Lower lobe of right lung (tissue), 2 donors: ENCODE measurements around the gene MDGA2. TPM values are rescaled to one million over a fixed set of nuclear protein-coding genes. Genes with fewer than 3 reads are reported as not detected.

Experiments used
- ATAC-seq, 2 donors: fragments of 200-7000 bp; cut with Tn5 transposase; one replicate each; pipeline ENCODE4 v1.9.1; 2020 to 2022; ENCODE audit warnings: mild to moderate bottlenecking in 2 of 2, moderate library complexity in 2 of 2
- DNase-seq: peaks from one replicate; pipeline ENCODE4 v3.0.0-alpha.2; 2020
- H3K27ac ChIP-seq: fragments of 200-600 bp; one replicate; pipeline ENCODE4 v1.8.0; 2022
- H3K27me3 ChIP-seq: fragments of 200-600 bp; one replicate; pipeline ENCODE4 v1.8.0; 2022; ENCODE audit warnings: low read depth
- H3K36me3 ChIP-seq: fragments of 200-600 bp; one replicate; pipeline ENCODE4 v1.8.0; 2022; ENCODE audit warnings: mild to moderate bottlenecking
- H3K4me1 ChIP-seq: fragments of 200-600 bp; one replicate; pipeline ENCODE4 v1.8.0; 2022
- H3K4me3 ChIP-seq: fragments of 200-600 bp; one replicate; pipeline ENCODE4 v1.8.0; 2022; ENCODE audit warnings: mild to moderate bottlenecking
- H3K9me3 ChIP-seq: fragments of 200-600 bp; one replicate; pipeline ENCODE4 v1.8.0; 2022
- intact Hi-C: fragments of 100-400 bp; cut with DNase I; formaldehyde crosslinking; loops from one replicate; pipeline ENCODE4 v1.11.0; 2022
- total RNA-seq: library from RNA; stranded (reverse); fragmentation: NEBNext Ultra II Directional; extraction: Animal tissue kit (Norgen Biotek cat#: 25700); gene quantifications from one replicate; pipeline ENCODE4 v1.2.1, GENCODE V29; 2021
- TF ChIP-seq, protein P1 (sequence below): fragments of 200-600 bp; IDR thresholded peaks from one replicate; pipeline ENCODE4 v1.8.0; 2022; ENCODE audit warnings: antibody characterized with exemption, mild to moderate bottlenecking
- donor health status: DM: no; HTN: yes; CAD: no; lungs with severe emphysema.

The MDGA2 gene
- total RNA-seq, 1 donor from 2014 or later: 0.24 TPM

DNA sequence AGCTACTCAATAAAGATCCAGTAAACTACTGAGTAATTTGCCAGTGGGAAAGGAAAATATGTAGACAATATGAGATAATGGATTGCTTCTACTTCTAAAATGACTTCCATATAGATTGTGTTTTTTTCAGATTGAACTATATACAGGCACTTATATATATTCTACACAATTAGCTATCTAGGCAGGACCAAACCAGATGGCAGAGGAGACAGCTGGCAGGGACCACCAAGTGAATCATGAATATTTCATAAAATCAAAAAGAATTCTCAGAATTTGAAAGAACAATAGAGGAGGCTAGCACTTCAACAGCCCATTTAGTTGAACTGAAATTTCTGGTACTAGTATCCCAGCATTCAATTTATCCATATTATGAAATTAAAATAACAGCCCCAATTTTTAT, 685.8 kb downstream of the MDGA2 start:
- TF ChIP-seq, protein P1, sequence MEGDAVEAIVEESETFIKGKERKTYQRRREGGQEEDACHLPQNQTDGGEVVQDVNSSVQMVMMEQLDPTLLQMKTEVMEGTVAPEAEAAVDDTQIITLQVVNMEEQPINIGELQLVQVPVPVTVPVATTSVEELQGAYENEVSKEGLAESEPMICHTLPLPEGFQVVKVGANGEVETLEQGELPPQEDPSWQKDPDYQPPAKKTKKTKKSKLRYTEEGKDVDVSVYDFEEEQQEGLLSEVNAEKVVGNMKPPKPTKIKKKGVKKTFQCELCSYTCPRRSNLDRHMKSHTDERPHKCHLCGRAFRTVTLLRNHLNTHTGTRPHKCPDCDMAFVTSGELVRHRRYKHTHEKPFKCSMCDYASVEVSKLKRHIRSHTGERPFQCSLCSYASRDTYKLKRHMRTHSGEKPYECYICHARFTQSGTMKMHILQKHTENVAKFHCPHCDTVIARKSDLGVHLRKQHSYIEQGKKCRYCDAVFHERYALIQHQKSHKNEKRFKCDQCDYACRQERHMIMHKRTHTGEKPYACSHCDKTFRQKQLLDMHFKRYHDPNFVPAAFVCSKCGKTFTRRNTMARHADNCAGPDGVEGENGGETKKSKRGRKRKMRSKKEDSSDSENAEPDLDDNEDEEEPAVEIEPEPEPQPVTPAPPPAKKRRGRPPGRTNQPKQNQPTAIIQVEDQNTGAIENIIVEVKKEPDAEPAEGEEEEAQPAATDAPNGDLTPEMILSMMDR: no peak
- Histone ChIP-seq H3K36me3 (no peaks in the 10 kb centered on the region), H3K27ac (no peak overlapping the region), H3K4me1 (no peaks in the 10 kb centered on the region), H3K4me3 (no peak overlapping the region), H3K27me3 (no peaks in the 10 kb centered on the region), H3K9me3 (no peaks in the 10 kb centered on the region)
- DNase-seq (no peak), ATAC-seq (no peak)
- intact Hi-C loops: no loop called here

DNA sequence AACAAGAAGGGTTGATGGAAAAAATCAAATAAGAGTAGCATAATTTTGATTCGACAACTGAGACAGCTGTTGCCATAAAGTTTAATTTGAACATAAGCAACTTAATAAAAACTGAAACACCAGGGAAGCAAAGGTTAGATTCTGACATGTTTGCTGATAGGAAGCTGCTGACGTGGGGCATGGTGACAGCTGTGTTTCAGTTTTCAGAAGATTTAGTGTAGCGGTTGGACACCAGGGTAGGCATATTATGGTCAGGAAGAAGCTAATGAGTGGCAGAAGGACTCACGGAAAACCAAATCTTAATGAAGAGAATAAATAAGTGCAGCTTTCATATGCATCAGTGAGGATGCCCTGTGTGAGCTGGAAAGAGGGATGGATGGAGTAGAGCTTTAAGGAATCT, 687.1 kb downstream of the MDGA2 start:
- ATAC-seq: no peak
- Histone ChIP-seq H3K27me3 (no peaks in the 10 kb centered on the region), H3K4me1 (no peaks in the 10 kb centered on the region), H3K4me3 (no peak overlapping the region), H3K27ac (no peak overlapping the region), H3K36me3 (no peaks in the 10 kb centered on the region), H3K9me3 (no peaks in the 10 kb centered on the region)
- TF ChIP-seq, protein P1: no peak
- intact Hi-C loops: no loop called here
- no peak for DNase-seq

DNA sequence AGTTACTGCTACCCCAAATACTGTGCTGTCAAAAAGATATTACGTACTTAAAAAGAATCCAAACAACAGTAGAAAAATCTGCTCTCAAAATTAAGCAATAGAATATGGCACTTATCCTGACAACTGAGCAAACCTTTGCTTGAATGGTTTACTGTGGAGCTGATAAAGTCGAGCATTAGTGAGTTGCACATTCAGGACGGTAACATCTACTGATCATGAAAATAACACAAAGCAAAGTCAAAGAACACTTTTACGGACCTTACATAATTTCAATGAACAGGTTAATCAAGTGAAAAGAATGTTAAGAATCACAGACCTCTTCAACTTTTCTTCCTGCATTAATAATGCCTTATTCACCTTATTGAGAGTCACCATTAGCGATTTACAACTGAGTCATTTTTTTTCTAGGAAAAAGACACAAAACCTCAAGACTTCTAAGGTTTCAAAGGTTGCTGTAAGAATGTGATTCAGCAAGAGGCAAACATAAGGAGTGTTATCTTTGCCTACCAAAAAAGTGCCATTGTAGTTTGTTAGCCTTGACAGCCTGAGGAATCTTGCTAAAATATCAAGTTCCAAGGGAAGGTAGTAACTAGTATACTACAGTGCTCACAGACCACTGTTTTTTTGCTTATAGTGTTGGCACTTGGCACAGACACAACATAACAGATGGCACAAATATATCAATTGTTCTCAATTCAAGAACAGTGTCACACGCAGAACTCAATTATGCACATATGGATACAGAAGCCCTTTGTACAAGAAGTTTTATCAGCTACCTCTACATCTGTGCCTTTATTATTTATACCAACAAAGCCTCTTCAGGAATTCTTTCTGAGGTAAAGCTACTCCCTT, 689.6 kb downstream of the MDGA2 start:
- Histone ChIP-seq H3K9me3 (no peaks in the 10 kb centered on the region), H3K27ac (no peak overlapping the region), H3K27me3 (no peaks in the 10 kb centered on the region), H3K4me1 (no peaks in the 10 kb centered on the region), H3K4me3 (no peak overlapping the region), H3K36me3 (no peaks in the 10 kb centered on the region)
- peak in 1 of 2 donors; percentile 70 for ATAC-seq
- no peak for DNase-seq
- intact Hi-C loops: no loop called here
- TF ChIP-seq, protein P1: no peak

DNA sequence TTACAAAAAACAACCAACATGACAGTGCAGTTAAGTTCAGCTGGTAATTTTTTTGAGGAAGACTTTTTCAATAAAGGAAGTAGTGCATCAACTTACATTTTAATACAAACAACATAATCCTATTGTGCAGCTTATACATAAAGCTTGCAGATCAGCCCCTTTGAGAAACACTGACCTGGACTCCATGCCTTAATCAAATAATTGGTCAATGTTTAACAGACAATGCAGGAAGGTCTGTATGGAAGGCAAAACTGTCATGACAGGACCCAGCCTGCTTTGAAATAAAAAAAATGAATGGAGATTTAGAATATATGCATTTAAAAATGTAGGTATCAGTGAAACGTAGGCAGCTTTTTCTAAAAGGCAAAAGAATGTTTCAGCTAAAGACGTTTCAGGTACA, 702.1 kb downstream of the MDGA2 start:
- TF ChIP-seq, protein P1: no peak
- Histone ChIP-seq H3K9me3 (no peaks in the 10 kb centered on the region), H3K4me3 (no peak overlapping the region), H3K4me1 (no peaks in the 10 kb centered on the region), H3K36me3 (no peaks in the 10 kb centered on the region), H3K27ac (no peak overlapping the region), H3K27me3 (no peaks in the 10 kb centered on the region)
- no peak for DNase-seq
- ATAC-seq: no peak
- intact Hi-C loops: no loop called here

DNA sequence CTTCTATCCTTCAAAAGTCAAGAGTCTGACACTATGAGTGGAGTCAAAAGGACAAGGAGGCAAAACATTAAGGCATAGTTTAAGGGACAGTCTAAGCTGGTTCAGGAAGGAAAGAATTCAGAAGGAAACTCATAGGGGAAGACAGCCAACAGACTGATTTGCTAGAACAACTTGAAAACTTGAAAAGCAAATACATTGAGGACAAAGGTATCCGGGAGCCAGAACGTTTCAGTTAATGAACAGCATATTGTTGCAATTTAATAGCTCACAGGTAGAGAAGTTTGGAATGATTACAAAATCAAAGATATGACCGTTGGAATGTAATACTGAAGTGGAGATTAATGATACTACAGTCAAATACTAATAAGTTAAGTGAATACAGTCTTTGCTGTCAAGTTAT, 711.0 kb downstream of the MDGA2 start:
- no peak for DNase-seq
- Histone ChIP-seq H3K27ac (no peak overlapping the region), H3K4me3 (no peak overlapping the region), H3K36me3 (no peaks in the 10 kb centered on the region), H3K27me3 (no peaks in the 10 kb centered on the region), H3K4me1 (no peaks in the 10 kb centered on the region), H3K9me3 (no peaks in the 10 kb centered on the region)
- ATAC-seq: peak; percentile 87 to 96
- intact Hi-C loops: no loop called here
- TF ChIP-seq, protein P1: no peak
